A673 (cell line): Measurements from ENCODE around the gene GALNT13. TPM values are rescaled to one million over a fixed set of nuclear protein-coding genes. Genes with fewer than 3 reads are reported as not detected.

ENCODE experiments used
- BruUV-seq: library from RNA; stranded (reverse); fragments of 400-500 nt; replicated peaks from 2 replicates; lab custom pipeline; 2021; lab: Mats Ljungman, UMichigan
- CTCF ChIA-PET: fragments of 300-600 bp; sonication (Branson Sonifier 250); formaldehyde crosslinking; loops from one replicate; lab custom pipeline; 2022; ENCODE audit warnings: antibody characterized with exemption; lab: Charles Lee
- POLR2A ChIA-PET: fragments of 300-600 bp; sonication (Branson Sonifier 250); formaldehyde crosslinking; loops from one replicate; lab custom pipeline; 2022; ENCODE audit warnings: antibody characterized with exemption; ENCODE audit not compliant: low non-redundant PET; lab: Charles Lee
- DNase-seq: peaks from one replicate; pipeline ENCODE4 v3.0.0-alpha.2; 2015; ENCODE audit warnings: low spot score
- H3K27ac ChIP-seq: fragments of 200-600 bp; sonication (generic); 2 replicates; pipeline ENCODE4 v1.5.1; 2016; ENCODE audit warnings: mixed run types, low read depth, mild to moderate bottlenecking, mixed read lengths, antibody characterized with exemption, low read length; ENCODE audit not compliant: poor library complexity, severe bottlenecking
- H3K27me3 ChIP-seq: fragments of 200-600 bp; sonication (generic); replicated peaks from 2 replicates; pipeline ENCODE4 v1.6.1; 2017; ENCODE audit warnings: mixed run types, low read depth, mild to moderate bottlenecking, mixed read lengths, antibody characterized with exemption, low read length; ENCODE audit not compliant: insufficient read depth, poor library complexity
- H3K36me3 ChIP-seq: fragments of 200-600 bp; sonication (generic); 2 replicates; pipeline ENCODE4 v1.6.1; 2016; ENCODE audit warnings: mixed run types, mild to moderate bottlenecking, mixed read lengths, antibody characterized with exemption, low read length; ENCODE audit not compliant: insufficient read depth, poor library complexity, severe bottlenecking
- H3K4me1 ChIP-seq: fragments of 200-600 bp; sonication (generic); 2 replicates; pipeline ENCODE4 v1.6.1; 2017; ENCODE audit warnings: mixed run types, mild to moderate bottlenecking, mixed read lengths, antibody characterized with exemption, low read length; ENCODE audit not compliant: insufficient read depth, poor library complexity, severe bottlenecking
- H3K4me3 ChIP-seq: fragments of 200-600 bp; sonication (generic); 2 replicates; pipeline ENCODE4 v1.5.1; 2016; ENCODE audit warnings: low read depth, mixed run types, mild to moderate bottlenecking, mixed read lengths, low read length; ENCODE audit not compliant: poor library complexity, severe bottlenecking
- H3K9me3 ChIP-seq: fragments of 200-600 bp; sonication (generic); 2 replicates; pipeline ENCODE4 v1.6.1; 2016; ENCODE audit warnings: mixed run types, low read depth, mild to moderate bottlenecking, mixed read lengths, antibody characterized with exemption, low read length; ENCODE audit not compliant: poor library complexity, severe bottlenecking
- CTCF ChIP-seq: fragments of 300-800, 200-600 bp; sonication (generic); conservative IDR thresholded peaks from 2 replicates; pipeline ENCODE4 v1.5.1; 2017; ENCODE audit warnings: low read depth, mild to moderate bottlenecking, antibody characterized with exemption, low read length, moderate library complexity, mixed read lengths
- EZH2 ChIP-seq: fragments of 200-600 bp; sonication (generic); IDR thresholded peaks from 2 replicates; pipeline ENCODE4 v1.6.1; 2017; ENCODE audit warnings: borderline replicate concordance, low read depth, mild to moderate bottlenecking, mixed read lengths, antibody characterized with exemption, low read length; ENCODE audit not compliant: poor library complexity, severe bottlenecking
- intact Hi-C: fragments of 100-400 bp; cut with micrococcal nuclease; formaldehyde crosslinking; loops from one replicate; pipeline ENCODE4 v1.10.0; 2022; ENCODE audit not compliant: unreplicated experiment
- total RNA-seq: library from RNA; stranded (reverse); gene quantifications from 2 replicates; pipeline ENCODE4 v1.2.3, GENCODE V29; 2021

The GALNT13 gene
- total RNA-seq, 1 experiment from 2014 or later: not detected

DNA sequence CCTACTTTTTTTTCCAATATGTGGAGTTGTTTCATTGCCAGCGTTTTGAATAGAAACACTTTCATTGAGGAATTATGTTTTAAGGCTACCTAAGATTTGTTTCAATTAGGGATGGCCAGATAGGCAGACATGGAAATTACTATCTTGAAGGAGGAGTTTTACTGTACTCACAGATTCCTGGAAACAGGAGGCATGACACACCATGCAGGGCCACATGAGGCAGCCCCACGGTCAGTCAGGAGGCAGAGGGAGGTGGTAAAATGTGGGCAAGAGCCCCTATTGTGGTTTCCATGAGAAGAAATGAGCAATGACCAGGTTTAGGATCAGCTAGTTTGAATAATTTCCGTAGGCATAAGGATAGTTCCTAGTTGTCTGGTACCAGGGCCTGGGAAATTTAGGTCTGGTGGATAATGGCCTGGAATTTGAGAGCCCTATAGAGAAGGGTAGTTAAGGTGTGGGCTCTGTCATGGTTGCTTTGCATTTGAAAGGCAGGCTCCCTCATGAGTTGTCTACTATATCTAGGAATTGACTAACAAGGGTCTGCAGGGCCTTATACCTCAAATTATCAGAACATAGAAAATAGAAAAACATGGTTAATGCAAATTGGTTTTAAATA lies 466.7 kb downstream of the GALNT13 start:
- H3K27ac ChIP-seq: no peak overlapping the region
- no peaks in the 10 kb centered on the region for H3K36me3 ChIP-seq
- TF ChIP-seq CTCF: no peak
- no peak for TF ChIP-seq EZH2
- no peaks in the 10 kb centered on the region for H3K4me1 ChIP-seq
- H3K9me3 ChIP-seq: no peaks in the 10 kb centered on the region
- BruUV-seq: no TSS peak
- no peaks in the 10 kb centered on the region for H3K27me3 ChIP-seq
- ChIA-PET POLR2A (no interaction called here), CTCF (no interaction called here)
- no peak overlapping the region for H3K4me3 ChIP-seq
- DNase-seq: no peak
- intact Hi-C loops: no loop called here

DNA sequence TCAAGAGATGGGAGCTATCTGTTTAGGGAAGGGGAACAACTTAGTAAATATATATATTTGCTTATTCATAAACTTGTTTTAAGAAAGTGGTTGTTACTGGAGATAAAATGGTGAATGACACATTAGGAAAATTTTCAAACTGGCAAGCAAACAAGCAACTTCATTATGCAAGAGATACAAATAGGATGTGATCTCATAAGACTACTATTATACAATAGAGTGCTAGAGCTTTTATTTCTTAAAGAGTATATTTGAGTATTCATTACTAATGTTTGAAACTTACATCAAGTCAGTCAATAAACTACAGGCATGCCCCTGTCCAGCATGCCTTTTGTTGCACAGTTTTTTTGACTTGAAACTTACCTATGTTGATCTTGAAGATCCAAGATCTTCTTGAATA lies 471.6 kb downstream of the GALNT13 start:
- DNase-seq: no peak
- no peaks in the 10 kb centered on the region for H3K36me3 ChIP-seq
- ChIA-PET POLR2A (no interaction called here), CTCF (no interaction called here)
- H3K27ac ChIP-seq: no peak overlapping the region
- TF ChIP-seq CTCF (no peak), EZH2 (no peak)
- intact Hi-C loops: no loop called here
- H3K4me1 ChIP-seq: no peaks in the 10 kb centered on the region
- no peak overlapping the region for H3K4me3 ChIP-seq
- H3K27me3 ChIP-seq: no peaks in the 10 kb centered on the region
- no TSS peak for BruUV-seq
- H3K9me3 ChIP-seq: no peaks in the 10 kb centered on the region

GRCh38 chr2:154350911-154351310 lies 479.2 kb downstream of the GALNT13 start:
- Histone ChIP-seq H3K27me3 (no peaks in the 10 kb centered on the region), H3K27ac (no peak overlapping the region), H3K4me1 (no peaks in the 10 kb centered on the region), H3K36me3 (no peaks in the 10 kb centered on the region), H3K4me3 (no peak overlapping the region), H3K9me3 (no peaks in the 10 kb centered on the region)
- TF ChIP-seq CTCF (no peak), EZH2 (no peak)
- ChIA-PET CTCF (no interaction called here), POLR2A (no interaction called here)
- no TSS peak for BruUV-seq
- intact Hi-C loops: no loop called here
- no peak for DNase-seq
